MM.1S (cell line): ENCODE results near the gene HOMER1.

Source experiments
- DNase-seq: peaks from one replicate; pipeline ENCODE4 v3.0.0-alpha.2; 2015
- H2AFZ ChIP-seq: fragments of 300-600 bp; sonication (generic); 2 replicates; pipeline ENCODE4 v1.6.0; 2016; ENCODE audit warnings: antibody characterized with exemption, low read length
- H3F3A ChIP-seq: fragments of 300-600 bp; sonication (generic); 2 replicates; pipeline ENCODE4 v1.6.1; 2016; ENCODE audit warnings: mild to moderate bottlenecking, antibody characterized with exemption, low read length, moderate library complexity, mixed read lengths; ENCODE audit not compliant: insufficient read depth
- H3K27ac ChIP-seq: fragments of 300-600 bp; sonication (generic); 2 replicates; pipeline ENCODE4 v1.5.1; 2016; ENCODE audit warnings: mild to moderate bottlenecking, low read length
- H3K27me3 ChIP-seq: fragments of 300-600 bp; sonication (generic); replicated peaks from 2 replicates; pipeline ENCODE4 v1.6.0; 2016; ENCODE audit warnings: low read length; ENCODE audit not compliant: insufficient read depth
- H3K36me3 ChIP-seq: fragments of 300-600 bp; sonication (generic); replicated peaks from 2 replicates; pipeline ENCODE4 v1.6.1; 2016; ENCODE audit warnings: mild to moderate bottlenecking, low read length, mixed read lengths; ENCODE audit not compliant: insufficient read depth
- H3K4me1 ChIP-seq: fragments of 300-600 bp; sonication (generic); 2 replicates; pipeline ENCODE4 v1.6.1; 2016; ENCODE audit warnings: low read length, mixed read lengths
- H3K4me2 ChIP-seq: fragments of 300-600 bp; sonication (generic); 2 replicates; pipeline ENCODE4 v1.6.0; 2016; ENCODE audit warnings: low read depth, low read length
- H3K4me3 ChIP-seq: fragments of 300-600 bp; sonication (generic); 2 replicates; pipeline ENCODE4 v1.5.1; 2016; ENCODE audit warnings: low read length, mixed read lengths
- H3K79me2 ChIP-seq: fragments of 300-600 bp; sonication (generic); 2 replicates; pipeline ENCODE4 v1.6.1; 2016; ENCODE audit warnings: mixed run types, low read length, mixed read lengths
- H3K9ac ChIP-seq: fragments of 300-600 bp; sonication (generic); 2 replicates; pipeline ENCODE4 v1.6.1; 2016; ENCODE audit warnings: low read length, mixed read lengths
- H3K9me2 ChIP-seq: fragments of 300-600 bp; sonication (generic); replicated peaks from 2 replicates; pipeline ENCODE4 v1.6.1; 2016; ENCODE audit warnings: mild to moderate bottlenecking, low read length, mixed read lengths; ENCODE audit not compliant: insufficient read depth
- H3K9me3 ChIP-seq: fragments of 300-600 bp; sonication (generic); replicated peaks from 2 replicates; pipeline ENCODE4 v1.6.1; 2016; ENCODE audit warnings: mild to moderate bottlenecking, low read length, mixed read lengths; ENCODE audit not compliant: insufficient read depth
- H4K20me1 ChIP-seq: fragments of 300-600 bp; sonication (generic); 2 replicates; pipeline ENCODE4 v1.6.1; 2016; ENCODE audit warnings: mild to moderate bottlenecking, low read length, moderate library complexity, mixed read lengths; ENCODE audit not compliant: insufficient read depth
- CTCF ChIP-seq: fragments of 300-600 bp; sonication (generic); IDR thresholded peaks from 2 replicates; pipeline ENCODE4 v1.5.1; 2016; ENCODE audit warnings: antibody characterized with exemption, low read length, mixed read lengths
- EZH2 ChIP-seq: fragments of 300-600 bp; sonication (generic); optimal IDR thresholded peaks from 2 replicates; pipeline ENCODE3; 2017; ENCODE audit warnings: low read depth, mild to moderate bottlenecking, antibody characterized with exemption, low read length, mixed read lengths
- EZH2phosphoT487 ChIP-seq: fragments of 300-600 bp; sonication (generic); IDR thresholded peaks from 2 replicates; pipeline ENCODE4 v1.6.1; 2018; ENCODE audit warnings: antibody characterized with exemption, low read length

HOMER1 gene

GRCh38 chr5:79552984-79553383 is 39.0 kb upstream of the HOMER1 start:
- Histone ChIP-seq H3K27ac (no peak overlapping the region), H3K4me3 (no peak overlapping the region), H3F3A (peaks cover 4% of the 10 kb centered on the region), H3K9ac (no peak overlapping the region), H3K4me1 (peaks cover 14% of the 10 kb centered on the region), H3K9me3 (no peaks in the 10 kb centered on the region), H3K36me3 (no peaks in the 10 kb centered on the region), H4K20me1 (no peaks in the 10 kb centered on the region), H3K4me2 (no peak overlapping the region), H3K27me3 (no peaks in the 10 kb centered on the region), H3K9me2 (no peaks in the 10 kb centered on the region), H3K79me2 (no peaks in the 10 kb centered on the region), H2AFZ (no peak overlapping the region)
- no peak for DNase-seq
- TF ChIP-seq EZH2phosphoT487 (no peak), EZH2 (no peak), CTCF (no peak)

- H2AFZ ChIP-seq, result peak overlapping the region; percentile 85
- peaks cover 13% of the 10 kb centered on the region for H3F3A ChIP-seq
- no peak for TF ChIP-seq EZH2
- TF ChIP-seq CTCF, result no peak
- no peak for TF ChIP-seq EZH2phosphoT487
- H3K4me3 ChIP-seq, result peak overlapping the region; percentile 48
- no peaks in the 10 kb centered on the region for H3K36me3 ChIP-seq
- H3K27ac ChIP-seq, result peak overlapping the region; percentile 90
- H3K79me2 ChIP-seq, result no peaks in the 10 kb centered on the region
- peak overlapping the region; percentile 69 for H3K9ac ChIP-seq
- DNase-seq, result no peak
- no peaks in the 10 kb centered on the region for H3K9me2 ChIP-seq
- H3K27me3 ChIP-seq, result no peaks in the 10 kb centered on the region
- peak overlapping the region; percentile 71 for H3K4me2 ChIP-seq
- H4K20me1 ChIP-seq, result no peaks in the 10 kb centered on the region
- peaks cover 21% of the 10 kb centered on the region for H3K4me1 ChIP-seq
- H3K9me3 ChIP-seq, result no peaks in the 10 kb centered on the region
These were observed 34.0 kb upstream of the HOMER1 start for GRCh38 chr5:79547982-79548381.

GRCh38 chr5:79547429-79547822 is 33.5 kb upstream of the HOMER1 start:
- peak overlapping the region; percentile 90 for H3K27ac ChIP-seq
- H2AFZ ChIP-seq, result peak overlapping the region; percentile 85
- no peaks in the 10 kb centered on the region for H4K20me1 ChIP-seq

More at GRCh38 chr5:79547429-79547822, 33.5 kb upstream of the HOMER1 start:
- H3K4me2 ChIP-seq, result peak overlapping the region; percentile 71
- no peaks in the 10 kb centered on the region for H3K79me2 ChIP-seq
- H3F3A ChIP-seq, result peaks cover 13% of the 10 kb centered on the region
- H3K36me3 ChIP-seq, result no peaks in the 10 kb centered on the region
- H3K4me1 ChIP-seq, result peaks cover 21% of the 10 kb centered on the region
- H3K9me3 ChIP-seq, result no peaks in the 10 kb centered on the region
- peak; percentile 93 for DNase-seq
- H3K4me3 ChIP-seq, result peak overlapping the region; percentile 48
- H3K9me2 ChIP-seq, result no peaks in the 10 kb centered on the region
- TF ChIP-seq EZH2 (no peak), EZH2phosphoT487 (no peak), CTCF (no peak)
- peak overlapping the region; percentile 69 for H3K9ac ChIP-seq
- no peaks in the 10 kb centered on the region for H3K27me3 ChIP-seq
